Kidney glomerular epithelial cell (primary cell): Measurements from ENCODE around the gene TMEM229B.

ENCODE experiments used
- DNase-seq: peaks from one replicate; lab custom pipeline; 2025; lab: John Stamatoyannopoulos, UW

TMEM229B gene

GRCh38 chr14:67514650-67515385 is 26.3 kb upstream of the TMEM229B start:
- no peak for DNase-seq

- DNase-seq, result no peak
Measured at GRCh38 chr14:67514203-67514607, 25.7 kb upstream of the TMEM229B start.

- DNase-seq, result no peak
Measured at GRCh38 chr14:67513631-67514108, 25.1 kb upstream of the TMEM229B start.

- no peak for DNase-seq
Measured at GRCh38 chr14:67512463-67513310, 24.2 kb upstream of the TMEM229B start.

GRCh38 chr14:67510836-67511235 is 22.3 kb upstream of the TMEM229B start:
- DNase-seq, result no peak

GRCh38 chr14:67510121-67510520 is 21.6 kb upstream of the TMEM229B start:
- DNase-seq, result no peak

- DNase-seq, result no peak
Measured at GRCh38 chr14:67508956-67509355, 20.4 kb upstream of the TMEM229B start.

- DNase-seq, result no peak
Measured at GRCh38 chr14:67505254-67505653, 16.7 kb upstream of the TMEM229B start.

- no peak for DNase-seq
Measured at GRCh38 chr14:67503331-67503730, 14.8 kb upstream of the TMEM229B start.

GRCh38 chr14:67502867-67503266 is 14.3 kb upstream of the TMEM229B start:
- DNase-seq, result no peak

GRCh38 chr14:67501670-67502069 is 13.1 kb upstream of the TMEM229B start:
- no peak for DNase-seq

- no peak for DNase-seq
Measured at GRCh38 chr14:67500981-67501380, 12.5 kb upstream of the TMEM229B start.

- DNase-seq, result no peak
Measured at GRCh38 chr14:67497716-67498115, 9.2 kb upstream of the TMEM229B start.

GRCh38 chr14:67497216-67497615 is 8.7 kb upstream of the TMEM229B start:
- DNase-seq, result no peak

- no peak for DNase-seq
Measured at GRCh38 chr14:67495827-67496226, 7.3 kb upstream of the TMEM229B start.

- no peak for DNase-seq
Measured at GRCh38 chr14:67493092-67493717, 4.7 kb upstream of the TMEM229B start.

- no peak for DNase-seq
Measured at GRCh38 chr14:67492538-67492937, 4.0 kb upstream of the TMEM229B start.

GRCh38 chr14:67491741-67492507 is 3.4 kb upstream of the TMEM229B start:
- no peak for DNase-seq

- no peak for DNase-seq
Measured at GRCh38 chr14:67491285-67491684, 2.8 kb upstream of the TMEM229B start.

- DNase-seq, result no peak
Measured at GRCh38 chr14:67490196-67490595, 1.7 kb upstream of the TMEM229B start.

GRCh38 chr14:67487332-67487731 is 1.2 kb downstream of the TMEM229B start:
- no peak for DNase-seq

GRCh38 chr14:67486890-67487289 is 1.6 kb downstream of the TMEM229B start:
- no peak for DNase-seq
